HK-2 (cell line): Measurements from ENCODE around the gene YWHAE.
"Not testable (repeated sequence)": the region's sequence is repeated elsewhere in the genome, so short reads cannot be mapped to it uniquely, and the experiment has no call there.

Experiments
- DNase-seq: peaks from one replicate; pipeline ENCODE4 v3.0.0-alpha.2; 2018; ENCODE audit not compliant: unreplicated experiment

Gene YWHAE

GRCh38 chr17:1412185-1413110, 12.4 kb upstream of the YWHAE start:
- DNase-seq, result no peak

GRCh38 chr17:1402262-1402586, 2.2 kb upstream of the YWHAE start:
- DNase-seq, result no peak

- peak; percentile 27 for DNase-seq
Measured at GRCh38 chr17:1398931-1399678, 917 bp downstream of the YWHAE start.

GRCh38 chr17:1398028-1398427, 2.0 kb downstream of the YWHAE start:
- DNase-seq, result no peak

- not testable (repeated sequence) for DNase-seq
Measured at GRCh38 chr17:1395876-1396665, 4.0 kb downstream of the YWHAE start.

- no peak for DNase-seq
Measured at GRCh38 chr17:1391577-1391976, 8.4 kb downstream of the YWHAE start.

GRCh38 chr17:1390432-1391367, 9.3 kb downstream of the YWHAE start:
- DNase-seq, result no peak

GRCh38 chr17:1387490-1388227, 12.4 kb downstream of the YWHAE start:
- not testable (repeated sequence) for DNase-seq

- not testable (repeated sequence) for DNase-seq
Measured at GRCh38 chr17:1386675-1387190, 13.3 kb downstream of the YWHAE start.

- DNase-seq, result no peak
Measured at GRCh38 chr17:1386265-1386664, 13.8 kb downstream of the YWHAE start.

GRCh38 chr17:1385861-1386260, 14.2 kb downstream of the YWHAE start:
- DNase-seq, result no peak

GRCh38 chr17:1384905-1385435, 15.1 kb downstream of the YWHAE start:
- no peak for DNase-seq

- DNase-seq, result no peak
Measured at GRCh38 chr17:1379930-1380313, 20.1 kb downstream of the YWHAE start.

- no peak for DNase-seq
Measured at GRCh38 chr17:1379208-1379929, 20.7 kb downstream of the YWHAE start.

- not testable (repeated sequence) for DNase-seq
Measured at GRCh38 chr17:1378476-1378860, 21.6 kb downstream of the YWHAE start.

- no peak for DNase-seq
Measured at GRCh38 chr17:1377334-1377733, 22.7 kb downstream of the YWHAE start.

- no peak for DNase-seq
Measured at GRCh38 chr17:1376061-1376460, 24.0 kb downstream of the YWHAE start.

GRCh38 chr17:1375615-1376014, 24.4 kb downstream of the YWHAE start:
- DNase-seq, result no peak
